Fibroblast of pulmonary artery (primary cell): ENCODE measurements around the gene SUCLG2.

Source experiments
- DNase-seq: peaks from one replicate; pipeline ENCODE4 v3.0.0-alpha.2; 2010; ENCODE audit warnings: low read depth
- H3K4me3 ChIP-seq: replicated peaks from 2 replicates; pipeline ENCODE4 v1.5.1; 2011; ENCODE audit warnings: low read depth, mild to moderate bottlenecking, control low read depth, low read length, moderate library complexity
- CTCF ChIP-seq: IDR thresholded peaks from 2 replicates; pipeline ENCODE4 v1.5.1; 2011; ENCODE audit warnings: mild to moderate bottlenecking, control low read depth, low read length, inconsistent platforms; ENCODE audit errors: missing control alignments

SUCLG2 gene

DNA sequence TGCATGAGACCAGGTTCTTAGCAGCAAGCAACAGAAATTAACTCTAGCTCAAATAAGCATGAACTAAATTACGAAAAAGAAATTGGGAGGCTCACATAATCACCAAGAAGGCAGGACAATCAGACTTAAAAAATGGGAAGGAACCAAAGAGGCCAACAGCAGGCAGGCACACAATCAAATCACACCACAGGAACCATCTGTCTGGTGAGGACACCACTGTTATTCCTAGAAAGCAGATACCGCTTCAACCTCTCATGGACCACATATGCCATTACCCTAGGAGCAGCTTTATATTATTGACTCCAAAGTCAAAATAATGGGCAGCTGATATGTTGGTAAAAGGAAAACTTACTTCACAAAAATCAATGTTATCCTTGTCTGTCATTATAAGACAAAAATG lies 51.6 kb downstream of the SUCLG2 start:
- DNase-seq = no peak
- no peak overlapping the region for H3K4me3 ChIP-seq
- TF ChIP-seq CTCF = no peak

- no peak for TF ChIP-seq CTCF
- DNase-seq = no peak
- no peak overlapping the region for H3K4me3 ChIP-seq
Observed at GRCh38 chr3:67601919-67602608, 52.3 kb downstream of the SUCLG2 start.

- TF ChIP-seq CTCF = no peak
- no peak for DNase-seq
- H3K4me3 ChIP-seq = no peak overlapping the region
Observed at GRCh38 chr3:67601385-67601784, 53.0 kb downstream of the SUCLG2 start.

- H3K4me3 ChIP-seq = no peak overlapping the region
- no peak for TF ChIP-seq CTCF
- no peak for DNase-seq
Observed at GRCh38 chr3:67599821-67600220, 54.6 kb downstream of the SUCLG2 start.

- no peak for TF ChIP-seq CTCF
- DNase-seq = no peak
Observed at GRCh38 chr3:67598814-67599556, 55.4 kb downstream of the SUCLG2 start.

DNA sequence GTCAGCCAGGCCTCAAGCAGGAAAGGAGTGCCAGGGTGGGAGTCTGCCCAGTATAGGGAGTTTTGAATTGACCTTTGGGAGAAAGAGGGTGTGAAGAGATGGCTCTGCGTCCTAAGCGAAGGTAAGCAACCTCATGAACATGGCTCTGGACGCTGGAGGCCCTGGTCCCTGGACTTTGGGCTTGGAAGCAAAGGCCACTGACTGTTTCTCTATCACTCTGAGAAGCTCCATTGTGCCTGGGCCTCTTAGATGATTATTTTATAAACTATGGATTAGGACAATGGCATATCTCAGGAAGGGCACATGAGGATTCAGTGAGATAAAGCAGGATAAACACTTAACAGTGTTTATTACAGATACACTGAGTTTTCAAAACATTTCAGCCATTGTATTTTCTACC lies 59.0 kb downstream of the SUCLG2 start:
- no peak overlapping the region for H3K4me3 ChIP-seq
- no peak for DNase-seq
- no peak for TF ChIP-seq CTCF

More at GRCh38 chr3:67598814-67599556, 55.4 kb downstream of the SUCLG2 start:
- no peak overlapping the region for H3K4me3 ChIP-seq
